ENCODE data around the gene LYZL2.
"Not testable (repeated sequence)": the region's sequence is repeated elsewhere in the genome, so short reads cannot be mapped to it uniquely, and the experiment has no call there.

The LYZL2 gene

DNA sequence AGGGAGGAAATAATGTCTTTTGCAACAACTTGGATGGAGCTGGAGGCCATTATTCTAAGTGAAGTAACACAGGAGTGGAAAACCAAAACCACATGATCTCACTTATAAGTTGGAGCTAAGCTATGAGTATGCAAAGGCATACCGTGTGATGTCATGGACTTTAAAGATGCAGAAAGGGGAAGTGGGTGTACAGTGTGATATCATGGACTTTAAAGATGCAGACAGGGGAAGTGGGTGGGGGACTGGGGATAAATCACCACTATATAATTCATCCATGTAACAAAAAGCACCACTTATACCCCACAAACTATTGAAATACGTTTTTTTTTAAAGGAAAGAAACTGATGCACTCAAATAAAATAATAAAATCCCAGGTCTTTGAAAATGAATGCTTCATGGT lies 29.5 kb downstream of the LYZL2 start:
- TF ChIP-seq, protein P1, sequence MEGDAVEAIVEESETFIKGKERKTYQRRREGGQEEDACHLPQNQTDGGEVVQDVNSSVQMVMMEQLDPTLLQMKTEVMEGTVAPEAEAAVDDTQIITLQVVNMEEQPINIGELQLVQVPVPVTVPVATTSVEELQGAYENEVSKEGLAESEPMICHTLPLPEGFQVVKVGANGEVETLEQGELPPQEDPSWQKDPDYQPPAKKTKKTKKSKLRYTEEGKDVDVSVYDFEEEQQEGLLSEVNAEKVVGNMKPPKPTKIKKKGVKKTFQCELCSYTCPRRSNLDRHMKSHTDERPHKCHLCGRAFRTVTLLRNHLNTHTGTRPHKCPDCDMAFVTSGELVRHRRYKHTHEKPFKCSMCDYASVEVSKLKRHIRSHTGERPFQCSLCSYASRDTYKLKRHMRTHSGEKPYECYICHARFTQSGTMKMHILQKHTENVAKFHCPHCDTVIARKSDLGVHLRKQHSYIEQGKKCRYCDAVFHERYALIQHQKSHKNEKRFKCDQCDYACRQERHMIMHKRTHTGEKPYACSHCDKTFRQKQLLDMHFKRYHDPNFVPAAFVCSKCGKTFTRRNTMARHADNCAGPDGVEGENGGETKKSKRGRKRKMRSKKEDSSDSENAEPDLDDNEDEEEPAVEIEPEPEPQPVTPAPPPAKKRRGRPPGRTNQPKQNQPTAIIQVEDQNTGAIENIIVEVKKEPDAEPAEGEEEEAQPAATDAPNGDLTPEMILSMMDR (IDR thresholded peaks at IDR 0.05; ENCODE audit: low read length, missing control alignments), result no peak
- no peak overlapping the region for H3K4me3 ChIP-seq (replicated peaks; ENCODE audit: low read depth, low read length)
- peak; percentile 7 for DNase-seq (ENCODE audit: low read depth)

DNA sequence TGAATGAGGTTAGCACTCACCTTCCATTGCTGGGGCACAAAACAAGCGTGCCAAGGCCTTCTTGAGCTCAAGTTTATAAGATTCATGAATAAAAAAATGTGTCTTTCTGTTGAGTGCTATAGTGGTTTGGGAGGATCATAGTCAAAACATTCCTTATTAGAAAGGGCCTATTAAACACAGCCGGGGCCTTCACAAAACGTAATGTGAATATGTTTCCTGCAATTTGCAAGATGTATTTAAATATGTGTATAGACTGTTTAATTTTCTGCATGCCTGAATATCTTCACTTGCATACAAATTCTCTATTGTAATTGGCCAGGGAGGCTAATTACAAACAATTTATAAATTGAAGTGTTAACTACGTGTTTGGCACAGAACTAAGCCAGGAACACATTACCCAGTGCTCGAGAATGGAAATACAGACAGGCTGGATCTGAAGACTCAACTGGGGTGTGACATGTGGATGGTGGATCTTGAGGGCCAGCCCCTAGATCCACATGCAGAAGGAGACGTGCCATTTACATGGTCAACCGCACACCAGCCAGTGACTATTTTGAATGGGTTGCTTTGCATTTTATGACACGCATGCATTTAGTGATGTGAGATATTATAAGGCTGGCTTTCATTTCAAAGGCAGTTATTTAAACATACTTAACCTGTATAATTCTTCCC lies 31.3 kb downstream of the LYZL2 start:
- TF ChIP-seq, protein P1 (IDR thresholded peaks at IDR 0.05; ENCODE audit: low read length, missing control alignments), result no peak
- no peak for DNase-seq (ENCODE audit: low read depth)
- H3K4me3 ChIP-seq (replicated peaks; ENCODE audit: low read depth, low read length), result no peak overlapping the region

DNA sequence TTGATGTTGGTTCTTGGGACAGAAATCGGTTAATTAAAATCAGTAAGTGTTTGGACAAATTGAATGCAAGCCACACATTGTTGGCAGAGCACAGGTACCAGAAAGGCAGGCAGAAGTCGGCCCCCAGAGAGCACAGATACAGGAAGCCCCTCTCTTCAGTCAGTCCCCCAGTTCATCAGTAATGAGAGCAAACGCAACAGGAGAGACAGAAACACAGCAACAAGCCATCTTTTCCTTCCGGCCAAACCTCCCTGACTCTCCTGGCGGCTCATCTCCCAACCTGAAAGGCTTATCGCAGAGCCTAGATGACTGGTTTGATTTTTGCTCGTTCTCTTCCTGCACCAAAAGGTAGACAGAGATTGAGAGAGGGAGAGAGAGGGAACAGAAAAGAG lies 32.1 kb downstream of the LYZL2 start:
- H3K4me3 ChIP-seq (replicated peaks; ENCODE audit: low read depth, low read length); DNase-seq (ENCODE audit: low read depth): not testable (repeated sequence)

DNA sequence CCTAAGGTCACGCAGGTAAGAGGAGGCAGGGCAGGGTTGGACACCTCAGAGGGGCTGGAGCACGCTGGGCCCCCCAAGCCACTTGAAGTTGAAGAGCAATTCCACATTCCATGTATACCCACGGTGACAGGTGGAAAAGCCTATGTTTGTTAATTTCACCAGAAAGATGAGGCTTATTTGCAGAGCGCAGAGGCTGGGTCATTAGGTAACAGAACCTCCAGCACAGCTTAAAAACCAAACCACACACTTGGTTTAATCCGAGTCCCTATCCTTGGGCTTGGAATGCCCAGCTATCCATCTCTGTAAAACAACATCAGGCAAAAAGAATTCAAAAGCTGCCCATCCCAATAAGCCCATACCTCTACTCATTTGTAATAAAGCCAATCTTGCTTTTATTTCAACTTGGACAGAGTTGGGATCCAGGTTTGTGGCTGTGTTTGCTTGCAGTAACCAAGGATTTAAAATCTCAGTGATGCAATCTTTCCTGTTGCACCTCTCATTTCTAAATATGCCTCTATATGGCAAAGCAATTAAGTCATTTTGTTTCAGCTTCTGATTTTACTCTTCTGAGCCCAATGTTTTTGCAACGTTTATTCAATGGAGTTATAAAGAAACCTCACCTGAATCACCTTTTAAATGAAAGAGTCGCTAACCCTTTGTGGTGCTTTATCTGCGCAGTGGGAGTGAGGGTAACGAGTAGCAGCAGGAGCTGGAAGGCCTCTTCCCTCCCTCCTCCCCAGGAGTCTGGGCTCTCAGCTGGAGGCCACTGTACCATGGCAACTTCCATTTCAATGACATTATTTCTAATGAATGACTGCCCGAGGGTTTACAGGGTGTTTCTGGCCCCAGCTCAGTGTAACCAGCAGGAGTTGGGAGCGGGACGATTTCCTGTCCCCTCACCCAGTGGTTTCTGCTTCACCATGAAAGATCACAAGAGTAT lies 32.8 kb downstream of the LYZL2 start:
- not testable (repeated sequence) for DNase-seq (ENCODE audit: low read depth); H3K4me3 ChIP-seq (replicated peaks; ENCODE audit: low read depth, low read length)

DNA sequence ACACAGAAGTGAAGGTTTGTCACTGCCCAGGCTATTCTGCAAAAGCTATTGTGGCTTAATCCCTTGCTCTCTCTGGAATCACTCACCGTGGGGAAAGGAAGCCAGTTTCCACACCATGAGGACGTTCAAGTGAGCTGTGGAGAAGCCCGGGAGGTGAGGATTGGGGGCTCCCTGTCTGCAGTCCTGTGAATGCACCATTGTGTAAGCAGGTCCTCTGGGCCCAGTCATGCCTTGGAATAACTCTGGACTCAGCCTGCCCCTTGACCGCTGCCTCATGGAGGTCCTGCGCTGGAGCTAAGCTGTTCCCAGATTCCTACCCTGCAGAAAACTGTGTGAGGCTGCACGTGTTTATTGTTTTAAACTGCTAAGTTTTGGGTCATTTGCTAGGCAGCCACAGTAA lies 33.5 kb downstream of the LYZL2 start:
- H3K4me3 ChIP-seq (replicated peaks; ENCODE audit: low read depth, low read length), result no peak overlapping the region
- no peak for DNase-seq (ENCODE audit: low read depth)

DNA sequence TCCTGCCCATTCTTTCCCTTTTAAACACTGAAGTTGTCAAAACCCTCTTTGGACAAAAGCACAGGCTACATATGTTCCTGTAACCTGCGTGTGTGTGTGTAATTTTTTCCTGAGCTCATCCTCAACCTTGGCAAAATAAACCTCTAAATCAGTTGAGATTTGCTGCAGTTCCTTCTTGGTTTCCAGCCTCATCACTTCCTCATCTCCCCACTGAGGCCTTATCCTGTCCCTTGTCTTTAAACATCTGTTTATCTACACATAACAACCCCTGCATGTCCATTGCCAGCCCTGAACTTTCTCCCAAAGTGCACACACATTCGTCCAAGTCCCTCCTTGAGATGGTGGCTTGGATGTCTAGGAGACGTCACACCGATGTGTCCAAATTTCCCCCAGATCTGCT lies 35.5 kb downstream of the LYZL2 start:
- H3K4me3 ChIP-seq (replicated peaks; ENCODE audit: low read depth, low read length), result no peak overlapping the region
- DNase-seq (ENCODE audit: low read depth), result no peak
- TF ChIP-seq, protein P1 (IDR thresholded peaks at IDR 0.05; ENCODE audit: low read length, missing control alignments), result no peak

More for the DNA sequence above, 33.5 kb downstream of the LYZL2 start:
- TF ChIP-seq, protein P1 (IDR thresholded peaks at IDR 0.05; ENCODE audit: low read length, missing control alignments), result no peak

DNA sequence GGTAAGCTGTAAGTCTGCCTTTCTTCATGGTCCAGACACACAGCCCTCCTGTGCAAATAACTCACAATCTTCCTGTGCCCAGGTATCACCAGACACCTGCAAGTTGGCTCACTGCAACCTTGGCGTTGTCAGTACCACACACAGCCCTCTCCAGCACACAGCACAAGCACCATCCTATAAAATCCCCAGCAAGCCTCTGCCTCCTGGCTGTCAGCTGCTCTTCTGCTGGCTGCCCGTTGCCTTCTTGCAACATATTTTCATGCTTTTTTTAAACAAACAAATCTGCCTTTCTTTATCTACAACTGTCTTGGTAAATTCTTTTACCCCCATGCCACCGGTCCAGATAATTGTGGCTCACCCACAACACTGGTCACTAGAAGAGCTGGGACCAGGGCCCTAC lies 36.8 kb downstream of the LYZL2 start:
- not testable (repeated sequence) for H3K4me3 ChIP-seq (replicated peaks; ENCODE audit: low read depth, low read length)

DNA sequence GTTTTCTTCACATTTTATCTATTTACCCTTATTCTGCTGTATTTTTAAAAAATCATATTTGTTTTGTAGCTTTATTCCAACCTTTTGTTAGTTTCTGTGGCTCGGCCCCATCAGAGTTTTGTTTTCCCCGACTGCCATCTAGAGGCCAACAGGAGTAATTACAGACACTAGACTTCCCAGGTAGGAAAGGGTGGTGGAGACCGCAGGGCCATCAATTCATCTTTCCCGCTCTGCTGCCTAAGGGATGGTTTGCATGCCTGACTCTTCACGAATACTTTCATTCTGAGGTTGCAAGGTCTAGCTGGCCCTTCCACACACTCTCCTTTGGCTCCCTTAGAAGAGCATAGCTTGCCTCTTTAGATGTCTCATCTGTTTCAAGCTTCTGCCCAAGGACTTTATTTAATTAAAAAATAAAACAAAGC lies 38.3 kb downstream of the LYZL2 start:
- TF ChIP-seq, protein P1 (IDR thresholded peaks at IDR 0.05; ENCODE audit: low read length, missing control alignments), result peak; percentile 76
- peak; percentile 72 for DNase-seq (ENCODE audit: low read depth)
- H3K4me3 ChIP-seq (replicated peaks; ENCODE audit: low read depth, low read length), result no peak overlapping the region

More for the DNA sequence above, 36.8 kb downstream of the LYZL2 start:
- not testable (repeated sequence) for DNase-seq (ENCODE audit: low read depth)

Measured in fibroblast of pulmonary artery (primary cell).